Neuron (in vitro differentiated cells): Measurements from ENCODE around the gene GAB1.

Experiments
- H2AFZ ChIP-seq: one replicate; pipeline ENCODE4 v1.6.1; 2013; ENCODE audit warnings: low read depth, mild to moderate bottlenecking, inconsistent platforms, low read length, moderate library complexity
- H3K27me3 ChIP-seq: one replicate; pipeline ENCODE4 v1.6.1; 2013; ENCODE audit warnings: low read length; ENCODE audit not compliant: insufficient read depth
- H3K36me3 ChIP-seq: one replicate; pipeline ENCODE4 v1.6.1; 2013; ENCODE audit warnings: low read length; ENCODE audit not compliant: insufficient read depth
- H3K4me1 ChIP-seq: one replicate; pipeline ENCODE4 v1.6.1; 2013; ENCODE audit warnings: low read length; ENCODE audit not compliant: insufficient read depth
- H3K4me3 ChIP-seq: 2 replicates; pipeline ENCODE4 v1.5.1; 2013; ENCODE audit warnings: mild to moderate bottlenecking, low read length, moderate library complexity
- H3K9me3 ChIP-seq: one replicate; pipeline ENCODE4 v1.6.1; 2013; ENCODE audit warnings: low read length

GAB1 gene

DNA sequence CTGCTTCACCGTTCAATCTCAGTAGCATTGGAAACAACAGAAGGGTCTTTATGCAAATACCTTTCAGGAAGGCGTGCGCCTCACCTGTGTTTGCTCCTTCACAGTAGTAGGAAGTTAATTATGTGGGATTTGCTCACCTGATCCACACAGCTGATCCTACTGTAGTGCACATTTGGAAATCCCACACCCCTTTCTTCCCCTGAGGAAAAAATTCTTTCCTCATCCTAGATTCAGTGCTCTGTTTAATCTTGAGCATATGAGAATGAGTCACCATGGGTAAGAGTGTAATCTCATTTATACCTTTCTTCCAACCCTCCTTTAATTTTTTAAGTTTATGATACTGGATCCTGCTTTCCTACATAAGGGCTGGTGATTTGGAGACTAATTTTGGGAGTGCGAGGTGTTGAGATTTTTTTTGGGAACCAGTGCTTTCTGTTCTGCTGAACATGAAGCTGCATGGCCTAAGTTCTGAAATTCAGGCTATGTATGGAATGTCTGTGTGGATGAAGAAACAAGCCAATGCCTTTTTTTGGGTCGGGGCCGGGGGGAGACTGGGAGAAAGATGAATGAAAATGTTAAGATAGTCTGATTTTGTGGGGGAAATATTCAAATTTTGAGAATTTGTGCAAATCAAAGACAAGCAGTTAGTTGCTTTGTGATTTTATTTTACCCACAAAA lies 19.0 kb downstream of the GAB1 start:
- no peak overlapping the region for H2AFZ ChIP-seq
- no peaks in the 10 kb centered on the region for H3K27me3 ChIP-seq
- no peak overlapping the region for H3K4me3 ChIP-seq
- peaks cover 4% of the 10 kb centered on the region for H3K9me3 ChIP-seq
- no peaks in the 10 kb centered on the region for H3K36me3 ChIP-seq
- peaks cover 10% of the 10 kb centered on the region for H3K4me1 ChIP-seq

DNA sequence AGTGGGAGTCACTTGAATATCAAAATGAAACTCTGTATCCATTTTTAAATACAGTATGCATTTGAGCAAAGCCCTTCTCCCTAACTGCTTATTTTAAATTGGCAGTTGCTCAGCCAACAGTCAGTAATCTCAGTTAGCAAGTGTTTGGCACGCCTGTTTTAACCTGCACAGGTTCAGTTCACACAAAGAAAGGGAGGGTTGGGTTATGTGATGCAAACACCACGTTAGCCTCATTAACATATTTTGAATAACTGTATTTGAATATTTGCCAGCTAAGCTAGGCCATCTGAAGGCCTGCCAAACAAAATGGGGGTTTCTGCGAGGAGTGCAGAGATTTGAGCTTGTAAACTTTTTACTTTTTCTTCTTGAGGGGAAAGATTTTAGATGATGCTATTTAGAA lies 19.8 kb downstream of the GAB1 start:
- no peak overlapping the region for H2AFZ ChIP-seq
- no peak overlapping the region for H3K4me3 ChIP-seq
- H3K4me1 ChIP-seq: peaks cover 10% of the 10 kb centered on the region
- no peaks in the 10 kb centered on the region for H3K36me3 ChIP-seq
- H3K9me3 ChIP-seq: no peaks in the 10 kb centered on the region
- no peaks in the 10 kb centered on the region for H3K27me3 ChIP-seq

DNA sequence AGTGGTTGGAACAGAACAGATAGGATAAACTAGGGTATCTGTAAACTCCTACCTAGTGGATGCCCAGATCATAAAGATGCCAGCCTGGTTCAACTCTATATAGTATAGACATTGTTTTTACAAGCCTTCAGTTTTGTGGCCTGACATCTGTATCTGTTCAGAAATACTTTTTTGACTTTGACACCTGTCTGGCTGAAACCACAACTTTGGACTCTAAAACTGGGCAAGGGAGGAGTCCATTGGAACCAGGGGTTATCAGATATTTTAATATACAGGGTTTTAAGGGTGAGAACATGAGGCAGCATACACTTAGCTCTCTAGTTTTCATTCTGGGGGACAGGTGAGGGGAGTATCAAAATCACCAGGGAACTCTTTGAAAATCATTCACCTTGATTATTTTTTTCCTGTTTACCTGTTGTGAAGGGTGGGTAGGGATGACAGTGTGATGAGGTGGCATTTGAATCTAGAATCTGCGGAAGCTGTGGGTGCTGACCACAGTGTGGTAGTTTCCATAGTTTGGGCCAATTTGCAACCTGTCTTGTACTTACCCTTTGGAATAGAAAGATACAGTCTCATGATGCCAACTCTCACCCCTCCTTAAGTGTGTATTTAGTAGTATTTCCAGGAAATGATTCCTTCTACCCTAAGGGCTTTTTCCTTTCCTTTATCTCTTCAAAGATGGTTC lies 20.6 kb downstream of the GAB1 start:
- Histone ChIP-seq H2AFZ (no peak overlapping the region), H3K4me3 (no peak overlapping the region), H3K4me1 (peaks cover 13% of the 10 kb centered on the region), H3K36me3 (no peaks in the 10 kb centered on the region), H3K9me3 (no peaks in the 10 kb centered on the region), H3K27me3 (no peaks in the 10 kb centered on the region)

DNA sequence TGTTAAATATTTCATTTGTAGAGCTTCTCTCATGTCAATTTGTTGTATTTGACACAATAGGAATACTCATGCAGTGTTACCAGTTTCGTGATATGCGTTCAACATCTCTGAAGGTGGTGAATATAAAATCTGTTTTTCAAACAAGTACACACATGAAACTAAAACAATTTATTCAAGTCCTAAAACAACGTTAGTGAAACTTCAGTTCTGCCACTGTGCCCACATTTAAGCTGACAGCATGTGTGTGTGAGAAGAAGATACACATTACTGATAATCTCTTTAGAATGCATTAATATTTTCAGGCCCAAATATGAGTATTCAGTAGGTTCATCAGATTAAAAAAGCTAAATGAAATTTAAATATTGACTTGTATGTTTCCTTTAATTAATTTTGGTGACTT lies 21.7 kb downstream of the GAB1 start:
- no peak overlapping the region for H2AFZ ChIP-seq
- no peak overlapping the region for H3K4me3 ChIP-seq
- H3K36me3 ChIP-seq: no peaks in the 10 kb centered on the region
- no peaks in the 10 kb centered on the region for H3K27me3 ChIP-seq
- peaks cover 18% of the 10 kb centered on the region for H3K4me1 ChIP-seq
- no peaks in the 10 kb centered on the region for H3K9me3 ChIP-seq

DNA sequence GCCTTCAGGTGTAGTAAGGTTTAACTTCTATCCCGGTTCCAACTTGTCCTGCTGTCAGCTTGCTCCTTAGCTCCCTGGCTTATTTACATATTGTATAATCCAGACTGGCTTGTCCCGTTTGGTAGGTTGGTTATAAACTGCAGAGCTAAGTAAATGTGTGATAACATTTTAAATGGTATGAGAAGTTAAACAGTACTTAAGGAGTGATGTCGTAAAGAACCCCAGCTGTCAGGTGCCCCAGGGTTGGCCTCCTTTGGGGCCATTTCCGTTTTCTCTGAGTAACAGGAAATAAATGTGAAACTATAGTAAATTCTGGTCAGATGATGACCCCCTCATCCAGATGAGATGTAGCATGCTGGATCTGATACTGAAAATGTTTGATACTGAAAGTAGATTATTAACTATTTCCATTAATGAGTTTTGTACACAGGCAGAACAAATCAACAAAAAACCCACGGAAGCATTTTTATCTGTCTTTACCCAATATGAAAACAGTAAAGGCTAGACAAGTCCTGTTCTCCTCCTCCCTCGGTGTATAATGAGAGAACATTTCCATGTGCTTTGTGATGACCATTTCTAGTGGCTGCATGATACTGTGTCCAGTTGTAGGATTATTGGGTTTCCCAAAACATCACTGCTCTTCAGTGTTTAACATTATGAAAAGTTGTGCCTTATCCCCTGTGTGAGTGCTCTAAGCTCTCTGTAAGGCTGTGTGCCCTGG lies 22.4 kb downstream of the GAB1 start:
- H3K9me3 ChIP-seq: no peaks in the 10 kb centered on the region
- H2AFZ ChIP-seq: no peak overlapping the region
- H3K36me3 ChIP-seq: no peaks in the 10 kb centered on the region
- no peaks in the 10 kb centered on the region for H3K27me3 ChIP-seq
- peaks cover 18% of the 10 kb centered on the region for H3K4me1 ChIP-seq
- no peak overlapping the region for H3K4me3 ChIP-seq

DNA sequence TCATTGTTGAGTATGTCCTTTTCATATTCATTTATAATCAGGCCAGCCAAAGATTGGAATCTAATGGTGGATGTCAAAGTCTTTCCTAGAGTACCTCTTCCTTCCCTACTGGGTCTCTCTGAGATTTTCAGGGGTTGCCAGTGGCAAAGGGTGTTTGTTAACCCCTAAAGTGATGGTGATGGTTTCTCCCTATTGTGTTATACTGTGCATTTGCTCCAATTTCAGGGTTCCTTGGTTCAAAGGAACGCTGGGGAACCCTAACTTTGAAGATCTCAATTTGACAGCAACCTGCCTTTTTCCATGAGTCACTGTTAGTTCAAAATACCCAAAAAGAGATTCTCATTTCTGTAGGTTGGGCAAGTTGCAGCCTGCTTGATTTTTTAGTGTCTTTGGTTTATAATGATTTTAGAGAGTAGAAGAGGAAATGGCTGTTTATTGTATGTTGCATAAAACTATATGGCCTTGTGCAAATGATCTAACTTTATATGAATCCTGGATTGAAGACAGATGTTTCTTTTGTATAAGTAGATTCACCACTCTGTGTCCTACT lies 23.0 kb downstream of the GAB1 start:
- Histone ChIP-seq H3K36me3 (no peaks in the 10 kb centered on the region), H3K27me3 (no peaks in the 10 kb centered on the region), H2AFZ (no peak overlapping the region), H3K4me3 (no peak overlapping the region), H3K9me3 (no peaks in the 10 kb centered on the region), H3K4me1 (peaks cover 18% of the 10 kb centered on the region)

DNA sequence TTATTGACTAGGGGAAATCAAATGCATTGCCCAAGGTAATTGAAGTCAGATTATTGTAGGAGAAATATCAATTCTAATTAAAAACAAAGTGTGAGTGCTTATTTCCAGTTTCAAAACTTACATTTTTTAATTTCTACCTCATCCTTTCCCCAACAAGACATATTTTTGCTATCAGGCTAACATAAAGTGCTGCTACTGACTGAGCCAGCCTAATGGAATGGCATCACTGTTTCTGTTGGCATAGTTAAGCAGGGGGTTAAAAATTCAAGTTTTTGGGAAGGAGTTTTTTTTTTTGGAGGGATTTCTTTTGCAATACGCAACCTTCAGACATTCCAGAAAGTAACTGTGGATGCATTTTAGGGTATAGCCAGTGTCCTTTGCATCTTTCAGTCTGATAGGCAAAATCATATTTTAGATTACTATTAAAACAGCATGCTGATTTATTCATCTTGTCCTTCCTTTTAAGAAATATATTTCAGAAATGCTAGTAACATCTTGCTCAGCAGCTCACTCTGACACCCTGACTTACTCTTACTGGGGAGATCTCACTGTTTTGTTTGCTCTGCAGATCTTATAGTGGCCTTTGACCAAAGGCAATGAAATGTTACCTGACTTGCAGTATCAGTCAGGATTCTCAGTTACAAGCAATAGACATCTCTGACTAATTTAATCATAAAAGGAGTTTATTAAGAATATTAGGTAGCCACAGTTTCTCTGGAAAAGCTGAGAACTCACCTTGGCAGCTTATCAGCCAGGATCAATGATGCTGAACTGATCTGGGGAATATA lies 24.4 kb downstream of the GAB1 start:
- no peak overlapping the region for H2AFZ ChIP-seq
- H3K9me3 ChIP-seq: no peaks in the 10 kb centered on the region
- H3K36me3 ChIP-seq: no peaks in the 10 kb centered on the region
- H3K27me3 ChIP-seq: no peaks in the 10 kb centered on the region
- no peak overlapping the region for H3K4me3 ChIP-seq
- H3K4me1 ChIP-seq: peaks cover 10% of the 10 kb centered on the region

DNA sequence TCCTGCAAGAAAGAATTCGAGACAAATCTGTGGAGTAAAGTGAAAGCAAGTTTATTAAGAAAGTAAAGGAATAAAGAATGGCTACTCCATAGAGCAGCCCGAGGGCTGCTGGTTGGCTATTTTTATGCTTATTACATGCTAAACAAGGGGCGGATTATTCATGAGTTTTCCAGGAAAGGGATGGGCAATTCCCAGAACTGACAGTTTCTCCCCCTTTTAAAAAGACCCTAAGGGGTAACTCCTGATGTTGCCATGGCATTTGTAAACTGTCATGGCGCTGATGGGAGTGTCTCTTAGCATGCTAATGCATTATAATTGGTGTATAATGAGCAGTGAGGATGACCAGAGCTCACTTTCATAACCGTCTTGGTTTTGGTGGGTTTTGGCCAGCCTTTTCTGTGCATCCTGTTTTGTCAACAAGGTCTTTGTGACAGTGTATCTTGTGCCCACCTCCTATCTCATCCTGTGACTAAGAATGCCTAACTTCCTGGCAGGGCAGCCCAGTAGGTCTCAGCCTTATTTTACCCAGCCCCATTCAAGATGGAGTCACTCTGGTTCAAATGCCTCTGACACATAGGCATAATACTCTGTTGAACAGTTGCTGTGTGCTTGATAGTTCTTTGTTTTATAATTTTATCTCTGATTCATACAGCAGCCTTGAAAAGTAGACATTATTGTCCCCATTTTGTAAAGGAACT lies 25.8 kb downstream of the GAB1 start:
- peaks cover 8% of the 10 kb centered on the region for H3K4me1 ChIP-seq
- H3K27me3 ChIP-seq: no peaks in the 10 kb centered on the region
- H3K4me3 ChIP-seq: no peak overlapping the region
- H3K9me3 ChIP-seq: no peaks in the 10 kb centered on the region
- H2AFZ ChIP-seq: no peak overlapping the region
- H3K36me3 ChIP-seq: no peaks in the 10 kb centered on the region

DNA sequence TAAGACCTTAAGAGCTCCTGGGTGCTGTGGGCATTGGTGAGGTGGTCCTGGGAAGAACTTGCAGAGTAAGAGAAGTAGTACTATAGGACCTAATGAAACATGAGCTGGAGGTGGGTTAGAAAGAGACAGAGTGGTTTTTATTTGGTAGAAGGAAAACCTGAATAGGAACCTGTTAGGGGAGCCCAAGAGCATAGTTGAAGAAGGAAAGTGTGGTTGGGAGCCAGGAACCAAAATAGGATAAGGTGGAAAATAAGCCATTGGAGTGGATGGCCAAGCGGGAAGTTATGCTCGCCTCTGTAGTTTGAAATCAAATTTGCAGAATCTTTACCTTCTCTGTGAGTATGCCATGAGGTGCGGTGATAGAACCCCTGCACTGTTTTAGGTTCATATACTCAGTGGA lies 26.7 kb downstream of the GAB1 start:
- no peaks in the 10 kb centered on the region for H3K27me3 ChIP-seq

DNA sequence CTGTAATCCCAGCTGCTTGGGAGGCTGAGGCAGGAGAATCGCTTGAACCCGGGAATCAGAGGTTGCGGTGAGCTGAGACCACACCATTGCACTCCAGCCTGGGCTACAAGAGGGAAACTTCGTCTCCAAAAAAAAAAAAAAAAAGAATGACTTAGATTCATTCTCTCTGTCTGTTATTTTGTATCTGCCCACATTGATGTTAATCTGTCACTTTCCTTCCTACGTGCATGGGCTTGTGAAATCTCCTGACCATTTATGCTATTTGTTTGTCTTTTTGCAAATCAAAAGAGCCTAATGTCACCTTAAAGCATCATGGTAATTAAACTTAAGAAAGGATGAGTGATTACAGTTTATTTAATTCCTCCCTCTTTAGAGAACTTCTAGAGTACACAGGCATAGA lies 27.4 kb downstream of the GAB1 start:
- H3K9me3 ChIP-seq: no peaks in the 10 kb centered on the region
- H3K27me3 ChIP-seq: no peaks in the 10 kb centered on the region
- H2AFZ ChIP-seq: no peak overlapping the region
- H3K4me3 ChIP-seq: no peak overlapping the region
- H3K4me1 ChIP-seq: peaks cover 8% of the 10 kb centered on the region
- H3K36me3 ChIP-seq: no peaks in the 10 kb centered on the region

More for the DNA sequence above, 26.7 kb downstream of the GAB1 start:
- Histone ChIP-seq H3K4me3 (no peak overlapping the region), H3K9me3 (no peaks in the 10 kb centered on the region), H3K36me3 (no peaks in the 10 kb centered on the region), H2AFZ (no peak overlapping the region), H3K4me1 (peaks cover 8% of the 10 kb centered on the region)

DNA sequence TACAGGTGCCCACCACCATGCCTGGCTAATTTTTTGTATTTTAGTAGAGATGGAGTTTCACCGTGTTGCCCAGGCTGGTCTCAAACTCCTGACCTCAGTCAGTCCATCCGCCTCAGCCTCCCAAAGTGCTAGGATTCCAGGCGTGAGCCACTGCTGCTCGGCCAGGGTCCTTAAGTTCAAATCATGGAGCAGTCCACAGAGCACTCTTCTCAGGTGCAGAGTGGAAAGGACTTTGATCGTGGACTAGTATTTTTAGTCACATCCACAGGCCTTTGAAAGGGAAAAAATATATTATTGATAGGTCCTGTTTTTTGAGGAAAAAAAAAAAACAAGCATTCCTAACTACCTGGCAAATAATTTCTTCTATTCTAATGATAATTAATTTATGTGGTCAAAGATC lies 31.2 kb downstream of the GAB1 start:
- Histone ChIP-seq H2AFZ (no peak overlapping the region), H3K4me1 (no peaks in the 10 kb centered on the region), H3K27me3 (no peaks in the 10 kb centered on the region), H3K4me3 (no peak overlapping the region), H3K9me3 (no peaks in the 10 kb centered on the region), H3K36me3 (no peaks in the 10 kb centered on the region)

DNA sequence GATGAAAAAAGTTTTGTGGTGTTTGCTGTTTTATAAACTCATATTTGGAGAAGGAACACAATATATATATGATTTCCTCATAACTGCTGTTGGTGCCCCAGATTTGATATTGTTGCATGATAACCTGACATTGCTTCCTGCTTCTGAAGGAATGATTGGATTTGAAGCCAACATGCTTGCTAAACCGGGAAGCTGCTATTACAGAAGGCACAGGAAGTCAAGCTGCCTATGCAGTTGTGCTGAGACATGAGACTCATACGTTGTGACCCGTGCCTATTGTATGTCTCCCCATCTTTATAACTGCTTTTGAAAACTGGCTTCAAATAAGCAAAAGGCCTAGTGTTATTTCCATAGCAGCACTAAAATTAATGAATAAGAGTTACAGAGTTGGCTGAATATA lies 32.9 kb downstream of the GAB1 start:
- Histone ChIP-seq H3K36me3 (no peaks in the 10 kb centered on the region), H3K4me1 (no peaks in the 10 kb centered on the region), H3K27me3 (no peaks in the 10 kb centered on the region), H2AFZ (no peak overlapping the region), H3K4me3 (no peak overlapping the region), H3K9me3 (no peaks in the 10 kb centered on the region)
